NT2/D1 (cell line): ENCODE results near the gene LHFPL3.

ENCODE experiments used
- SUZ12 ChIP-seq: IDR thresholded peaks from 2 replicates; pipeline ENCODE4 v1.6.1; 2011; ENCODE audit not compliant: insufficient read length, insufficient read depth; ENCODE audit errors: extremely low read depth
- YY1 ChIP-seq: IDR thresholded peaks from 2 replicates; pipeline ENCODE4 v1.6.1; 2011; ENCODE audit not compliant: insufficient read length, insufficient read depth
- ZNF274 ChIP-seq: IDR thresholded peaks from 2 replicates; pipeline ENCODE4 v1.6.1; 2011; ENCODE audit warnings: mild to moderate bottlenecking, low read depth, low read length

DNA sequence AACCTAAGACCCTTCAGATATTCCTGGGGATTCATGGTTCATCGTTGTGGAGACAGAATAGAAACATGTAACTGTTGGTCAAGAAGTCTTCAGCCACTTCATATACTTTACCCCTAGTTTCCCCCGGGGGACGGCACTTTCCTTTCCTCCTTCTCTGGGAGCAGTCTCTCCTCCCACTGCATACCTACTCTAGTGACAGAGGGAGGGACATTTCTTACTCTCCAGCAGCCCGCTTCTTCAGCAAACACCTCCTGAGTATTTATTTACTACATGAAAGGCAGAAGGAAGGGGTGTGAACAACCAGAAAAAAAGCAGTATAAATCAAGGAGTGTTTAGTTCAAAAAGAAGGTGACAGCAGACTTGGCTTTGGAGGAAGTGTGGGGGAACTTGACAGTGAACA lies 69.0 kb downstream of the LHFPL3 start:
- TF ChIP-seq ZNF274 (no peak), YY1 (no peak), SUZ12 (no peak)
